Neural cell (in vitro differentiated cells): ENCODE measurements around the gene CKM. TPM values are rescaled to one million over a fixed set of nuclear protein-coding genes. Genes with fewer than 3 reads are reported as not detected.

ENCODE experiments used
- H2AFZ ChIP-seq: fragments of 200-600, 300-800 bp; sonication (generic), shearing (Covaris generic); 2 replicates; pipeline ENCODE4 v1.6.0; 2014; ENCODE audit warnings: low read depth, mild to moderate bottlenecking, antibody characterized with exemption, low read length, moderate library complexity
- H3F3A ChIP-seq: fragments of 200-600 bp; shearing (Covaris generic); 2 replicates; pipeline ENCODE4 v1.6.1; 2016; ENCODE audit warnings: mild to moderate bottlenecking, moderate library complexity, mixed read lengths, antibody characterized with exemption, low read length; ENCODE audit not compliant: insufficient read depth, poor library complexity, severe bottlenecking
- H3K27ac ChIP-seq: fragments of 200-600, 300-800 bp; sonication (generic), shearing (Covaris generic); 2 replicates; pipeline ENCODE4 v1.5.1; 2014; ENCODE audit warnings: mild to moderate bottlenecking, low read length, moderate library complexity
- H3K27me3 ChIP-seq: fragments of 300-800, 200-600 bp; sonication (generic), shearing (Covaris generic); 2 replicates; pipeline ENCODE4 v1.6.0; 2014; ENCODE audit warnings: mild to moderate bottlenecking, low read depth, low read length, moderate library complexity; ENCODE audit not compliant: insufficient read depth
- H3K36me3 ChIP-seq: fragments of 300-800, 200-600 bp; sonication (generic), shearing (Covaris generic); 2 replicates; pipeline ENCODE4 v1.5.1; 2014; ENCODE audit warnings: mild to moderate bottlenecking, antibody characterized with exemption, low read length, moderate library complexity; ENCODE audit not compliant: insufficient read depth
- H3K4me2 ChIP-seq: fragments of 300-800, 200-600 bp; sonication (generic), shearing (Covaris generic); 2 replicates; pipeline ENCODE4 v1.6.0; 2014; ENCODE audit warnings: mild to moderate bottlenecking, low read length
- H3K4me3 ChIP-seq: fragments of 300-800, 200-600 bp; sonication (generic), shearing (Covaris generic); 2 replicates; pipeline ENCODE4 v1.5.1; 2014; ENCODE audit warnings: mild to moderate bottlenecking, low read length, moderate library complexity
- H3K79me2 ChIP-seq: fragments of 200-600 bp; shearing (Covaris generic); replicated peaks from 2 replicates; pipeline ENCODE4 v1.6.0; 2014; ENCODE audit warnings: mild to moderate bottlenecking, low read length, moderate library complexity; ENCODE audit not compliant: insufficient read depth
- H3K9ac ChIP-seq: fragments of 300-800, 200-600 bp; sonication (generic), shearing (Covaris generic); 2 replicates; pipeline ENCODE4 v1.6.1; 2016; ENCODE audit warnings: mild to moderate bottlenecking, low read length, mixed read lengths
- H3K9me2 ChIP-seq: fragments of 200-600 bp; shearing (Covaris generic); 2 replicates; pipeline ENCODE4 v1.6.1; 2016; ENCODE audit warnings: mild to moderate bottlenecking, low read length, mixed read lengths; ENCODE audit not compliant: insufficient read depth
- H3K9me3 ChIP-seq: fragments of 200-600, 300-800 bp; sonication (generic), shearing (Covaris generic); 2 replicates; pipeline ENCODE4 v1.6.1; 2016; ENCODE audit warnings: mild to moderate bottlenecking, mixed run types, low read length, moderate library complexity, mixed read lengths
- H4K20me1 ChIP-seq: fragments of 200-600 bp; shearing (Covaris generic); 2 replicates; pipeline ENCODE4 v1.6.1; 2016; ENCODE audit warnings: mild to moderate bottlenecking, mixed run types; ENCODE audit not compliant: insufficient read depth
- CTCF ChIP-seq: fragments of 450-650 bp; IDR thresholded peaks from 2 replicates; pipeline ENCODE4 v1.5.1; 2014; ENCODE audit warnings: antibody characterized with exemption, mild to moderate bottlenecking, moderate library complexity; ENCODE audit not compliant: poor library complexity, severe bottlenecking
- EP300 ChIP-seq: fragments of 450-650 bp; conservative IDR thresholded peaks from 2 replicates; pipeline ENCODE4 v1.6.1; 2014; ENCODE audit warnings: antibody characterized with exemption, mild to moderate bottlenecking, moderate library complexity; ENCODE audit not compliant: poor library complexity, severe bottlenecking
- EZH2 ChIP-seq: fragments of 200-600, 300-800 bp; shearing (Covaris generic), sonication (generic); IDR thresholded peaks from 2 replicates; pipeline ENCODE4 v1.6.1; 2014; ENCODE audit warnings: antibody characterized with exemption, low read length, borderline replicate concordance, mild to moderate bottlenecking; ENCODE audit not compliant: insufficient read depth, poor library complexity, severe bottlenecking
- MXI1 ChIP-seq: fragments of 450-650 bp; conservative IDR thresholded peaks from 2 replicates; pipeline ENCODE4 v1.6.1; 2014; ENCODE audit warnings: antibody characterized with exemption, mild to moderate bottlenecking; ENCODE audit not compliant: poor library complexity, severe bottlenecking
- POLR2AphosphoS5 ChIP-seq: IDR thresholded peaks from 2 replicates; pipeline ENCODE4 v1.6.1; 2012
- RAD21 ChIP-seq: fragments of 450-650 bp; conservative IDR thresholded peaks from 2 replicates; pipeline ENCODE4 v1.6.1; 2014; ENCODE audit warnings: antibody characterized with exemption, mild to moderate bottlenecking, moderate library complexity
- REST ChIP-seq: IDR thresholded peaks from 2 replicates; pipeline ENCODE4 v1.6.1; 2012; ENCODE audit warnings: borderline replicate concordance
- SMC3 ChIP-seq: fragments of 450-650 bp; conservative IDR thresholded peaks from 2 replicates; pipeline ENCODE4 v1.6.1; 2014; ENCODE audit warnings: antibody characterized with exemption, mild to moderate bottlenecking, moderate library complexity; ENCODE audit not compliant: poor library complexity
- TAF1 ChIP-seq: IDR thresholded peaks from 2 replicates; pipeline ENCODE4 v1.6.1; 2012; ENCODE audit warnings: low read depth
- polyA plus RNA-seq: library from polyadenylated mRNA; depleted of rRNA; stranded (reverse); fragments of >200 nt; gene quantifications from 2 replicates; pipeline ENCODE4 v1.2.3, GENCODE V29; 2014

CKM gene
- polyA plus RNA-seq, 1 donor from 2014 or later = 0.14 TPM

GRCh38 chr19:45354241-45354842, 31.7 kb upstream of the CKM start:
- no peaks in the 10 kb centered on the region for H3F3A ChIP-seq
- no peaks in the 10 kb centered on the region for H3K36me3 ChIP-seq
- no peak overlapping the region for H3K4me3 ChIP-seq
- TF ChIP-seq CTCF (no peak), EZH2 (no peak), EP300 (no peak), REST (no peak), RAD21 (no peak), MXI1 (no peak), SMC3 (no peak), POLR2AphosphoS5 (no peak), TAF1 (no peak)
- H3K9ac ChIP-seq = no peak overlapping the region
- H4K20me1 ChIP-seq = no peaks in the 10 kb centered on the region
- no peaks in the 10 kb centered on the region for H3K9me3 ChIP-seq
- H3K79me2 ChIP-seq = no peaks in the 10 kb centered on the region
- H3K27ac ChIP-seq = no peak overlapping the region
- no peaks in the 10 kb centered on the region for H3K27me3 ChIP-seq
- no peak overlapping the region for H3K4me2 ChIP-seq
- no peak overlapping the region for H2AFZ ChIP-seq
- H3K9me2 ChIP-seq = no peaks in the 10 kb centered on the region

GRCh38 chr19:45352914-45353796, 30.5 kb upstream of the CKM start:
- no peak for TF ChIP-seq SMC3
- no peak for TF ChIP-seq RAD21
- no peak for TF ChIP-seq CTCF
- no peak for TF ChIP-seq EZH2
- no peak overlapping the region for H3K9ac ChIP-seq
- H2AFZ ChIP-seq = no peak overlapping the region
- H3K4me2 ChIP-seq = no peak overlapping the region
- H3K79me2 ChIP-seq = no peaks in the 10 kb centered on the region
- H3F3A ChIP-seq = no peaks in the 10 kb centered on the region
- H4K20me1 ChIP-seq = no peaks in the 10 kb centered on the region
- H3K27ac ChIP-seq = no peak overlapping the region
- H3K9me2 ChIP-seq = no peaks in the 10 kb centered on the region
- no peaks in the 10 kb centered on the region for H3K36me3 ChIP-seq
- H3K4me3 ChIP-seq = no peak overlapping the region
- no peaks in the 10 kb centered on the region for H3K9me3 ChIP-seq
- H3K27me3 ChIP-seq = no peaks in the 10 kb centered on the region
